Skeletal muscle tissue (tissue), 4 donors: Measurements from ENCODE around the gene FAM120B. TPM values are rescaled to one million over a fixed set of nuclear protein-coding genes. Genes with fewer than 3 reads are reported as not detected.

Source experiments
- H3K27ac ChIP-seq: one replicate; pipeline ENCODE4 v1.7.0; 2013; ENCODE audit warnings: mild to moderate bottlenecking, low read depth, low read length, inconsistent platforms
- H3K27me3 ChIP-seq, 3 donors: one replicate each; pipeline ENCODE4 v1.7.0; 2013; ENCODE audit warnings: low read length in 3 of 3; ENCODE audit not compliant: control insufficient read depth in 3 of 3, insufficient read depth in 3 of 3
- H3K36me3 ChIP-seq, 3 donors: one replicate each; pipeline ENCODE4 v1.7.0; 2013; ENCODE audit warnings: low read length in 3 of 3; ENCODE audit not compliant: control insufficient read depth in 3 of 3, insufficient read depth in 3 of 3
- H3K4me1 ChIP-seq, 3 donors: one replicate each; pipeline ENCODE4 v1.7.0; 2013; ENCODE audit warnings: low read length in 3 of 3, mild to moderate bottlenecking in 3 of 3; ENCODE audit not compliant: control insufficient read depth in 3 of 3, insufficient read depth in 3 of 3
- H3K4me3 ChIP-seq, 3 donors: one replicate each; pipeline ENCODE4 v1.7.0; 2013; ENCODE audit warnings: low read length in 3 of 3
- H3K9ac ChIP-seq, 3 donors: one replicate each; pipeline ENCODE4 v1.7.0; 2013; ENCODE audit warnings: low read length in 3 of 3, mild to moderate bottlenecking in 3 of 3, moderate library complexity in 2 of 3, low read depth in 1 of 3
- H3K9me3 ChIP-seq, 3 donors: one replicate each; pipeline ENCODE4 v1.7.0; 2013; ENCODE audit warnings: low read length in 3 of 3; ENCODE audit not compliant: control insufficient read depth in 3 of 3
- total RNA-seq: library from RNA; depleted of rRNA; stranded (reverse); fragments of >200 nt; gene quantifications from one replicate; pipeline ENCODE4 v1.2.3, GENCODE V29; 2014
- donor health status: Osteomylitis.

FAM120B gene
- total RNA-seq, 1 donor from 2014 or later, result 33.9 TPM

GRCh38 chr6:170296746-170297575, 9.6 kb upstream of the FAM120B start:
- Histone ChIP-seq H3K27me3 (peaks cover 30 to 50% (median 36%) of the 10 kb centered on the region in 3 donors), H3K4me1 (peaks cover 17 to 28% (median 24%) of the 10 kb centered on the region in 3 donors), H3K9ac (no peak overlapping the region), H3K27ac (no peak overlapping the region), H3K4me3 (no peak overlapping the region), H3K9me3 (no peaks in the 10 kb centered on the region), H3K36me3 (no peaks in the 10 kb centered on the region)

GRCh38 chr6:170297576-170298330, 8.8 kb upstream of the FAM120B start:
- Histone ChIP-seq H3K9ac (no peak overlapping the region), H3K4me1 (peaks cover 10 to 20% (median 16%) of the 10 kb centered on the region in 3 donors), H3K36me3 (no peaks in the 10 kb centered on the region), H3K9me3 (no peaks in the 10 kb centered on the region), H3K27me3 (peaks cover 28 to 43% (median 30%) of the 10 kb centered on the region in 3 donors), H3K4me3 (no peak overlapping the region), H3K27ac (no peak overlapping the region)

- H3K9me3 ChIP-seq, result no peaks in the 10 kb centered on the region
- H3K4me1 ChIP-seq, result peaks cover 9 to 19% (median 16%) of the 10 kb centered on the region in 3 donors
- H3K4me3 ChIP-seq, result no peak overlapping the region
- H3K9ac ChIP-seq, result no peak overlapping the region
- peaks cover 23 to 36% (median 30%) of the 10 kb centered on the region in 3 donors for H3K27me3 ChIP-seq
- H3K27ac ChIP-seq, result no peak overlapping the region
- no peaks in the 10 kb centered on the region for H3K36me3 ChIP-seq
Observed at GRCh38 chr6:170298688-170299087, 7.9 kb upstream of the FAM120B start.

- Histone ChIP-seq H3K27me3 (peaks cover under 1 to 13% (median 10%) of the 10 kb centered on the region in 3 donors), H3K9ac (no peak overlapping the region), H3K4me3 (no peak overlapping the region), H3K36me3 (no peaks in the 10 kb centered on the region), H3K9me3 (no peaks in the 10 kb centered on the region), H3K4me1 (peaks cover 6 to 10% (median 8%) of the 10 kb centered on the region in 3 donors), H3K27ac (no peak overlapping the region)
Observed at GRCh38 chr6:170301184-170301583, 5.4 kb upstream of the FAM120B start.

GRCh38 chr6:170305805-170306323, 694 bp upstream of the FAM120B start:
- Histone ChIP-seq H3K9me3 (no peaks in the 10 kb centered on the region), H3K4me1 (peaks cover 26 to 35% (median 26%) of the 10 kb centered on the region in 3 donors), H3K4me3 (peak overlapping the region; percentile 85 to 99 (median 99)), H3K9ac (peak overlapping the region; percentile 74 to 99 (median 96)), H3K36me3 (no peaks in the 10 kb centered on the region), H3K27me3 (no peaks in the 10 kb centered on the region), H3K27ac (peak overlapping the region; percentile 90)

- Histone ChIP-seq H3K4me1 (peaks cover 26 to 35% (median 26%) of the 10 kb centered on the region in 3 donors), H3K36me3 (no peaks in the 10 kb centered on the region), H3K9me3 (no peaks in the 10 kb centered on the region), H3K27ac (peak overlapping the region; percentile 90), H3K9ac (peak overlapping the region; percentile 96 to 99 (median 96)), H3K27me3 (no peaks in the 10 kb centered on the region), H3K4me3 (peak overlapping the region; percentile 99)
Observed at GRCh38 chr6:170307080-170307545, 555 bp downstream of the FAM120B start.

GRCh38 chr6:170308761-170309160, 2.2 kb downstream of the FAM120B start:
- H3K27me3 ChIP-seq, result no peaks in the 10 kb centered on the region
- H3K4me1 ChIP-seq, result peaks cover 33 to 39% (median 34%) of the 10 kb centered on the region in 3 donors
- no peaks in the 10 kb centered on the region for H3K36me3 ChIP-seq
- no peak overlapping the region for H3K4me3 ChIP-seq
- H3K9me3 ChIP-seq, result no peaks in the 10 kb centered on the region
- H3K27ac ChIP-seq, result no peak overlapping the region
- peak overlapping the region in 1 of 3 donors; percentile 40 for H3K9ac ChIP-seq

- H3K27ac ChIP-seq, result no peak overlapping the region
- H3K4me1 ChIP-seq, result peaks cover 38 to 46% (median 45%) of the 10 kb centered on the region in 3 donors
- H3K27me3 ChIP-seq, result no peaks in the 10 kb centered on the region
- H3K4me3 ChIP-seq, result no peak overlapping the region
- no peaks in the 10 kb centered on the region for H3K9me3 ChIP-seq
- H3K36me3 ChIP-seq, result no peaks in the 10 kb centered on the region
- no peak overlapping the region for H3K9ac ChIP-seq
Observed at GRCh38 chr6:170311696-170312095, 5.1 kb downstream of the FAM120B start.

GRCh38 chr6:170312876-170313275, 6.3 kb downstream of the FAM120B start:
- Histone ChIP-seq H3K4me3 (no peak overlapping the region), H3K9me3 (no peaks in the 10 kb centered on the region), H3K9ac (no peak overlapping the region), H3K36me3 (peaks cover 0 to 6% (median 2%) of the 10 kb centered on the region in 3 donors), H3K27ac (no peak overlapping the region), H3K27me3 (no peaks in the 10 kb centered on the region), H3K4me1 (peaks cover 29 to 42% (median 35%) of the 10 kb centered on the region in 3 donors)
